Stimulated activated CD4-positive, alpha-beta T cell treated with anti-CD3 and anti-CD28 coated beads, TNF-alpha, amount 100 ng/mL, for 48 hours (primary cell): ENCODE data around the gene CALD1.

ENCODE experiments used
- DNase-seq, 3 donors: peaks; one replicate each; pipeline ENCODE4 v3.0.0-alpha.2; 2020; ENCODE audit warnings: low read depth in 3 of 3

CALD1 gene

GRCh38 chr7:134763960-134764359 is 15.5 kb upstream of the CALD1 start:
- no peak for DNase-seq

DNA sequence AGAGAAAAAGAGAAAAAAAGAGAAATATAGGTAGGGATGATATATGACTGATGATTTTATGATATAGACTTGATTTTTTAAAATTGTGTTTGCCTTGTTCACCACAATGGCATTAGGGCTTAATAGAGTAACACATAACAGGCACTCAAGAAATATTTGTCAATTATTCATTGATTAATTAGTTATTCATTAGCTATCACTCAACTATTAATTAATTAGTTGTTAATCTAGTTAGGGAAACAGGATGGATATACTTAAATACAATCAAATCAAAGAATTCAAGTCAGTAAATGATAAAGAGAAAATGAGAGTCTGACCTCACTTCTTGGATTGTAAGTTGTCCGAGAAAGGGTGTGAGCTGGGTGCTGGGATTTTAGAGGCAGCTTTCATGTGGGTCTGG is 15.1 kb upstream of the CALD1 start:
- DNase-seq = no peak

- no peak for DNase-seq
Measured at GRCh38 chr7:134766779-134767519, 12.5 kb upstream of the CALD1 start.

GRCh38 chr7:134767520-134768168 is 11.8 kb upstream of the CALD1 start:
- DNase-seq = no peak

DNA sequence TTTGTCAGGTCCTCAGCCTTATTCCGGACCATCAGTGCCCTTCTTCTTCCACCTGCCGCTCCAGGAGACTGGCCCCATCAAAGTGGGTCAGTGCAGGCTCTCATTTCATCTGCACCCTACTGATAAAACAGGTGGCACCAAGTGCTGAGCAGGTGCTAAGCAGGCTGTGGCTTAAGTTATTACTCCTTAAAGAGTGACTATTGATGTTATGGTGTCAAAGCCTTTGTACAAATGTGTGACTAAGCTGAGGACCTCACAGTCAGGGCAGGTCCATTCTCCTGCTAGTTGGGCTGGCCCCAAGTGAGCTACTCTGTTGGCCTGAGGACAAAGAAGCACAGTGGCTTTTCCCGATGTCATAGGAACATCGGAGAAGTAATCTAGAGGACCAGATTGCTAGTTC is 11.2 kb upstream of the CALD1 start:
- no peak for DNase-seq

DNA sequence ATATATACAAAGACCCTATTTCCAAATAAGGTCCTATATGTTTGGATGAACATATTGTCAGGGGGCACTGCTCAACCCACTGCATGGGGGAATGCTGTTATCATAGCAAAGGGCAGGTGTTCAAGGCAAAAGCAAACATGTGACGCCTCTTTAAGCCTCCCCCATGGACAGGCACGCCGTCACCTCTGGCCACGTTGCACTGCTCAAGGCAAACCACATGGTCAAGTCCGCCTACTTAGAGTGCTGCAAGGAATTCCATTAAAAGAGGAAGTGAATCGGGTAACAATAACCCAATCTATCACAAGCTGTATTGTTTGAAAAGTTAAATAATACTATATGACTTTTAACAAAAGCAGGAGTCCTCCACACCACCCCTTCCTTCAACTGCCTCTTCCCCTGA is 8.8 kb upstream of the CALD1 start:
- DNase-seq = no peak

DNA sequence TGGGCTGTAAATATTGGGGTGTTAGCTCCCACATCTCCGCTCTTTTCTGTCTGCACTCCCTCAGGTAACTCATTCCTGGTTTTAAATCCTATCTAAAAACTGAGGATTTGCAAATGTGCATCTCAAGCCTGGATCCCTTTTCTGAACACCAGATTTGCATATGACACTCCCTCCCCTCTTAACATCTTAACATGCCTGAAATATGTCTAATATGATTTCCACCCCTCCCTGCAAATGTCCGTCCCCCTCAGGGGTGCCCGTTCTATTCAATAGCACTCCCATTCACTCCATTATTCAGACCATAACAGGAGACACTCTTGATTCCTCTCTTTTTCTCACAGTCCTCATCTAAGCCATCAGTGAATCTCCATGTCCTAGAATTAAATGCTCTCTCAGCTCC is 8.3 kb upstream of the CALD1 start:
- no peak for DNase-seq

GRCh38 chr7:134771889-134772288 is 7.5 kb upstream of the CALD1 start:
- no peak for DNase-seq

GRCh38 chr7:134772401-134772800 is 7.0 kb upstream of the CALD1 start:
- DNase-seq = no peak

DNA sequence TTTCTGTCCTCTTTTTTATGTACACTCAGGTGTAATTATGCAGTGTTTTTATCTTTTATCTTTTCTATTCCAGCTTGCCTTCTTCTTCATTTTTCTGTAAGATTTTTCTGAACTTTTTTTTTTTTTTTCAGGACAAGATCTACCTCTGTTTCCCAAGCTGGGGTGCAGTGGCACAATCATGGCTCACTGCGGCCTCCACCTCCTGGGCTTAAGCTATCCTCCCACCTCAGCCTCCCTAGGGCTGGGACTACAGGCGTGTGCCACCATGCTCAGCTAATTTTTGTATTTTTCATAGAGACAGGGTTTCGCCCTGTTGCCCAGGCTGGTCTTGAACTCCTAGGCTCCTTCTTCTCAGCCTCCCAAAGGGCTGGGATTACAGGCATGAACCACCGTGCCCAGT is 6.3 kb upstream of the CALD1 start:
- DNase-seq = no peak

DNA sequence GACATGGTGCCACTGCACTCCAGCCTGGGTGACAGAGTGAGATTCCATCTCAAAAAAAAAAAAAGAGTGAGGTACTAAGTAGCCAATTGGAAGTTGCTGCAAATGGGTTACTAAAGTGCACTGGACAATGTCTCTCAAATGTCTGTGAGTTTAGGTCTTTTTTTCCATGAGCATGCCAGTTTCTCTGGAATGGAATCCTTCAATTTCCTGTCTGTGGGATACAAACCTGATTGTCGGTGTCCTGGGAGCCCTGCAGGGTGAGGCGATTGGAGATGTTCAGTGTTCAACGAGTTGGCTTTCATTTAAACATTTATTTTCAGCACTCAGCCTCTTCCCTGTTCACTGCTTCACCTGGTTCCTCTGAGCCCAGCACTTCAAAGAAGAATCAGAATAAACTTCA is 5.3 kb upstream of the CALD1 start:
- no peak for DNase-seq

GRCh38 chr7:134777470-134777869 is 2.0 kb upstream of the CALD1 start:
- DNase-seq = no peak

DNA sequence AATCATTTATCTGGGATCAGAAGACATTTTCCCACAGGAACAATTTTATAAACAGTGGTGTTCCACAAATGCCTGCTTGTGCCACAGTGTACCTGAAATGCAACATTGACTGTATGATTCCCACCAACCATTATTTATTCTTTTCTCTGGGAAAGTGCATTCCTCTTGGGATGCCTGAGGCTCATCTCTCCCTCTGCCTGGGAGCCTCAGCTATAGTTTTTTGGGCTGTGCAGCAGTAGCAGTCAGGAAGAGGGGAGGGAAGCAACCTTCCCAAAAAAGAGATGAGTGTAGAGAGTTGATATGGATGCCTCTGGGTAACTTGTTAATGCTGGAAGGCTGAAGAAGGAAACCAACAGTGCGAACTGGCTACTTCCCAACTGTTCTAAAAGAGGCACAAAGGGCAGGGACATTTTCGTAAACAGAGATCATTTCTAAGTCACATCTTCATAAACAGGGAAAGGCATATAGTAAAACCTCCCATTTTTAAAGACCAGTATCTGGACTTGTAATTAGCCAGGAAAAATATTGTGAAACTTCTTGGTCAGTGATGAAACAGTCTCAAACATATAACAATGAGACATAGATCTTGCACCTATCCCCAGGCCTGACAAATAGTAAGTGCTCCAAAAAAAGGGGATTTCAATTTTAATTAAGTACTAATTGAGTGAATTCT is 1.4 kb upstream of the CALD1 start:
- no peak for DNase-seq

- DNase-seq = no peak
Measured at GRCh38 chr7:134779741-134780065, 269 bp downstream of the CALD1 start.

- no peak for DNase-seq
Measured at GRCh38 chr7:134780166-134780828, 863 bp downstream of the CALD1 start.

DNA sequence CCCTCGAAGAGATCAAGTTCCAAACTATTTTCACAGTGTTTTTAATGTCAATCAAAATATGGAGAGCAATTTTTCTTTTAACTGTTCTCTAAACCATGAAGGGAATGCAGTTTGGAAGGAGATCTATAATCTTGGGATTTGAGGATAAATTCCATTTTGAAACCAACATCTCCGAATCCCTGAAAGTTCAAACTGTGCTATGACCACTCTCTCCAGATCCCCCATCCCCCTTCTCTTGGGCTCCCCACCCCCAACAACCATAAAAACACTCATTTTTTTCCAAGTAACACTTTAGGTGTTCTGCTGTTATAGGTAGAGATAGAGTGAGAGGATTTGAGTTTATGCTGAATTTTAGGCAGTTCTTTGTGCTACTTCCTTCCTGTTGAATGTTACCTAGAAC is 1.7 kb downstream of the CALD1 start:
- DNase-seq = no peak

GRCh38 chr7:134782121-134782623 is 2.7 kb downstream of the CALD1 start:
- no peak for DNase-seq

DNA sequence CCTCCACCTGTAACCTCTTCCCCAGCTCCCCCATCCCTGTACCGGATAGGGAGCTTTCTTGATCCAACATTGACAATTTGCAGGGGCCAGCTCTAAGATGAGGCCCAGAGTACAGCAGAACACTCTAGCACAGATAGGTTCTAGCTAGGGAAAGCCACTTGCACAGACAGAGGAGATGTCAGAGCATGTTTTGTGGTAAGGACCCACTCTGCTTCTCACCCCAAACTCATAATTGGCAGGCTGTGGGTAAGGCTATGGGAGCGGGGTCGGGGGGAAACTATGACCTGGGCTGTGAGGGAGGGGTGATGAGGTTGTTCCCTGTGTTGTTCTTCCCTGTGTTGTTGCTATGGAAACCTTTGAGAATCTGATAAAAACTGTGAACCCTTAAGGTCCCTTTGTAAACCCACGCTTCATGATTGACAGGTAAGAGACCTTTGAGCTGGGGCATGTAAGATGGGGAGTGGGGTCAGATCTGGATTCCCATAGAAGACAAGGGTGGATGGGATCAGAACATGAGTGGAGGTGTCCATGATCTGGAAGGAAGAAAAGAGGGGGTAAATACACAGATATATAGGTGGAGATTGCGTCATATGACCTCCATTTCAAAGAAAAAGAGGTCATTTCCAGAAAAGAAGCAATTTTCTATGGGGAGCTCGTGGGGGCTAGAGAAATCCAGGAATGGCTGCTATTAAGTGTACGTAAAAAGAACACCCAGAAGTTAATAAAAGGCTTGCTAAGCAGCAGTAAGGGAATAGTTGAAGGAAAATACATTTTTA is 4.0 kb downstream of the CALD1 start:
- DNase-seq = no peak

DNA sequence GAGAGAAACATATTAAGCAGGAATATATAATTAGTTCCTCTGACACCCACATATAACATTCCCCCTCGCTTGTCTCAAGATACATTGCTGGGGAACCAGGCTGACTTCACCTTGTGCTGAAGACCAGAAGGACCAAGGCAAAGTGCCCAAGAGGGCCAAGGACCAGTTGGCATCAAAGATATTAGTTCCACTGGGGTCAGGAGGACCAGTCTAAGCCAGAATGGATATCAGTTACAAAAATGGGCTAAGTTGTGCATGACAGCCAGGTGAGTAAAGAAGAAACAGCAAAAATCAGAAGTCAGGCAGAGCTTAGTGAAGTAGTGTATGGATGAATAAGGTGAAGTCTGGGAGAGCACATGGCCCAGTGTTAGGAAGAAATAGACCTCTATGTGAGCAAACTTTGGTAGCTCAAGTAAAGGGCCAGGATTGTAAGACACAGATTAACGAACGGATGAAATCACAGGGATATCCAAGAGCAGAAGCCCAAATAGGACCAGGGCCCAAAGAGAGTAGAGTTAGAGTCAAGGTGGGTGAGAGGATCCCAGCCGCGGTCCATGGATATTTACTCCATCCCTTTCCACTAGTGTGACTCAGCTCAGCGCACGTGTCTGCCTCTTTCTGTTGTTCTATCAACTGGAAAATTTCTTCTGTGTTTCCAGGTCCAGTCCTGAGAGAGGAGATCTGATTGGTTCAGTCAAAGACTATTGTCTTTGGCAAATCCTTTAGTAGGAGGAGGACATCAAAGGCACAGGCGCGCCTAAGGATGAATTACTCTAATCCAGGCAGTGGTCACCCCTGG is 5.0 kb downstream of the CALD1 start:
- DNase-seq = no peak

DNA sequence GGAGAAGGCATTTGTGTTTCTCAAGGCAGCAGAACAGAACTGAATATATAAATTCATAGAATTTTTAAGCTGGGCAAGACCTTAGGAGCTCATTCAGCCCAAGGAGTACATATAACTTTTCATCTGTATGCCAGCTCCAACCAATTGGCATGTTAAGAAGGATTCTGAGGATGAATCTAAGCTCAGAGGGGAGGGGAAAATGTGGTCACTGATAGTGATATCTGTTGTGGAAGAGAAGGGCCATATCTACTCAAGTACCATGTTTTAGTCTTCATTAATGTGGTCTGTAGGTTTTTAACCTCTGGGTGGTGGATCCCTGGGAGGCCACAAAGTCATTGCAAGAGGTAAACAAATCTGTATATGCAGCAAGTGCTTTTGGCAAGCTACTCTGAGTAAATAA is 6.4 kb downstream of the CALD1 start:
- no peak for DNase-seq

DNA sequence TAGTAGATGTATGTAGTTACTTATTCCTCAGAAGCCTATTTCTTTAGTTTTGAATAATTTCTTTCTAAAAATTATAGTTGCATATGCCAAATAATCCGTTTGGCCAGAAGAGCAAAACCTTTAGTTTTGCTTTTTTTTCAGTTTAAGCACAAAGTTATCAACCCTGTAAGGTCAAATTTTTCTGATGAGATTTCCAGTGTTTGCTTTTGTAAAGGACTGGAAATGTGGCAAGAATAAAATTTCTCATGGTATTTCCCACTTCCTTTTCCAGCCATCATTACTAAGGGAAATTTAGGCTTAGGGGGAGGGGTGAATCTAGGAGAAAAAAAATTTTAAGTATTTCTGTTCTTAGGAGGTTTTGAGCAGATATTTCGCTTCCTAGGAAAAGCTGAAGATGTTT is 7.6 kb downstream of the CALD1 start:
- no peak for DNase-seq
